CD4-positive, alpha-beta T cell treated with Interleukin-17A for 4 hours (primary cell): ENCODE data around the gene GCSAML.
"Not testable (repeated sequence)": the region's sequence is repeated elsewhere in the genome, so short reads cannot be mapped to it uniquely, and the experiment has no call there.

Source experiments
- DNase-seq: peaks from one replicate; pipeline ENCODE4 v3.0.0-alpha.2; 2020; ENCODE audit warnings: mixed read lengths

GCSAML gene

GRCh38 chr1:247548769-247549182, at the start of gene GCSAML:
Gene GCSAML (plus strand): TSS chr1:247549134. CDS start chr1:247549192, 58 bp downstream.
- no peak for DNase-seq

- DNase-seq: no peak
Measured at GRCh38 chr1:247500865-247501264, 48.1 kb upstream of the GCSAML start.

- no peak for DNase-seq
Measured at GRCh38 chr1:247506831-247507230, 42.1 kb upstream of the GCSAML start.

- DNase-seq: no peak
Measured at GRCh38 chr1:247517795-247518612, 30.9 kb upstream of the GCSAML start.

- no peak for DNase-seq
Measured at GRCh38 chr1:247518613-247518891, 30.4 kb upstream of the GCSAML start.

- DNase-seq: not testable (repeated sequence)
Measured at GRCh38 chr1:247521886-247522285, 27.0 kb upstream of the GCSAML start.

GRCh38 chr1:247528812-247529474, 20.0 kb upstream of the GCSAML start:
- no peak for DNase-seq

- no peak for DNase-seq
Measured at GRCh38 chr1:247529771-247530355, 19.1 kb upstream of the GCSAML start.

GRCh38 chr1:247530785-247531184, 18.1 kb upstream of the GCSAML start:
- no peak for DNase-seq

GRCh38 chr1:247531937-247532336, 17.0 kb upstream of the GCSAML start:
- no peak for DNase-seq

- no peak for DNase-seq
Measured at GRCh38 chr1:247535402-247535801, 13.5 kb upstream of the GCSAML start.

GRCh38 chr1:247536340-247536739, 12.6 kb upstream of the GCSAML start, which contains the start of gene OR2C3:
Gene OR2C3 (minus strand): TSS chr1:247536440. CDS start chr1:247532511, 3,929 bp downstream.
- DNase-seq: no peak

GRCh38 chr1:247538561-247538960, 10.4 kb upstream of the GCSAML start:
- DNase-seq: no peak

GRCh38 chr1:247539215-247539614, 9.7 kb upstream of the GCSAML start:
- no peak for DNase-seq

- DNase-seq: no peak
Measured at GRCh38 chr1:247540581-247540980, 8.4 kb upstream of the GCSAML start.

GRCh38 chr1:247542811-247543210, 6.1 kb upstream of the GCSAML start:
- no peak for DNase-seq

GRCh38 chr1:247548092-247548491, 842 bp upstream of the GCSAML start:
- DNase-seq: no peak

- no peak for DNase-seq
Measured at GRCh38 chr1:247551721-247552120, 2.8 kb downstream of the GCSAML start.

- no peak for DNase-seq
Measured at GRCh38 chr1:247552231-247552630, 3.3 kb downstream of the GCSAML start.

GRCh38 chr1:247557926-247558674, 9.2 kb downstream of the GCSAML start:
- no peak for DNase-seq

GRCh38 chr1:247561711-247562110, 12.8 kb downstream of the GCSAML start:
- no peak for DNase-seq

GRCh38 chr1:247562198-247562597, 13.3 kb downstream of the GCSAML start:
- DNase-seq: no peak

GRCh38 chr1:247574236-247574635, 25.3 kb downstream of the GCSAML start:
- no peak for DNase-seq
